WTC11 (cell line): Measurements from ENCODE around the gene CCDC85A. TPM values are rescaled to one million over a fixed set of nuclear protein-coding genes. Genes with fewer than 3 reads are reported as not detected.

ENCODE experiments used
- ATAC-seq: fragments of 200-7000 bp; cut with Tn5 transposase; 2 replicates; pipeline ENCODE4 v1.10.0; 2021; ENCODE audit warnings: mild to moderate bottlenecking, moderate library complexity
- CTCF ChIA-PET: fragments of 300-600 bp; sonication (Branson Sonifier 250); formaldehyde crosslinking; loops from one replicate; lab custom pipeline; 2021; ENCODE audit warnings: antibody characterized with exemption; lab: Charles Lee
- POLR2A ChIA-PET: fragments of 350-600 bp; sonication (Branson Sonifier 250); formaldehyde crosslinking; loops from one replicate; lab custom pipeline; 2021; ENCODE audit warnings: antibody characterized with exemption; lab: Charles Lee
- DNase-seq: peaks from one replicate; pipeline ENCODE4 v3.0.0; 2021; ENCODE audit warnings: low spot score
- H3K27ac Mint-ChIP-seq: 2 replicates; pipeline ENCODE4 v1.8.0; 2021; ENCODE audit warnings: mixed read lengths
- H3K27me3 Mint-ChIP-seq: 2 replicates; pipeline ENCODE4 v1.8.0; 2021; ENCODE audit warnings: low read depth, mild to moderate bottlenecking, moderate library complexity, mixed read lengths
- H3K36me3 Mint-ChIP-seq: 2 replicates; pipeline ENCODE4 v1.8.0; 2021; ENCODE audit warnings: mixed read lengths
- H3K4me1 Mint-ChIP-seq: 2 replicates; pipeline ENCODE4 v1.8.0; 2022; ENCODE audit warnings: mixed read lengths
- H3K4me3 Mint-ChIP-seq: 2 replicates; pipeline ENCODE4 v1.8.0; 2021; ENCODE audit warnings: mild to moderate bottlenecking, moderate library complexity, mixed read lengths
- H3K9me3 Mint-ChIP-seq: 2 replicates; pipeline ENCODE4 v1.8.0; 2021; ENCODE audit warnings: mixed read lengths
- ATF3 ChIP-seq: sonication (generic); formaldehyde crosslinking; conservative IDR thresholded peaks from 2 replicates; pipeline ENCODE4 v1.8.1; 2022; ENCODE audit warnings: mild to moderate bottlenecking, missing genetic modification reagents
- CTCF ChIP-seq: fragments of 200-600 bp; IDR thresholded peaks from 2 replicates; pipeline ENCODE4 v1.8.0; 2022; ENCODE audit warnings: antibody characterized with exemption
- E2F4 ChIP-seq: sonication (generic); formaldehyde crosslinking; IDR thresholded peaks from 2 replicates; pipeline ENCODE4 v1.8.1; 2022; ENCODE audit warnings: low read depth, mild to moderate bottlenecking, moderate library complexity, missing genetic modification reagents, borderline replicate concordance
- FOXJ3 ChIP-seq: sonication (generic); formaldehyde crosslinking; IDR thresholded peaks from 2 replicates; pipeline ENCODE4 v1.9.0; 2021; ENCODE audit warnings: missing genetic modification reagents, mild to moderate bottlenecking, borderline replicate concordance
- FOXK1 ChIP-seq: sonication (generic); formaldehyde crosslinking; IDR thresholded peaks from 2 replicates; pipeline ENCODE4 v1.8.0; 2022; ENCODE audit warnings: mild to moderate bottlenecking, moderate library complexity, missing genetic modification reagents
- GRHL2 ChIP-seq: fragments of 250-450 bp; sonication (Bioruptor Pico); IDR thresholded peaks from 2 replicates; pipeline ENCODE4 v1.8.0; 2022; ENCODE audit warnings: mild to moderate bottlenecking, moderate library complexity; ENCODE audit not compliant: insufficient replicate concordance, severe bottlenecking
- MLX ChIP-seq: sonication (generic); formaldehyde crosslinking; IDR thresholded peaks from 2 replicates; pipeline ENCODE4 v1.8.1; 2023; ENCODE audit warnings: mild to moderate bottlenecking, missing genetic modification reagents, moderate library complexity
- MYBL2 ChIP-seq: sonication (generic); formaldehyde crosslinking; IDR thresholded peaks from 2 replicates; pipeline ENCODE4 v1.8.1; 2023; ENCODE audit warnings: mild to moderate bottlenecking, moderate library complexity, missing genetic modification reagents
- NFATC4 ChIP-seq: fragments of 250-450 bp; sonication (Bioruptor Pico); IDR thresholded peaks from 2 replicates; pipeline ENCODE4 v1.9.0; 2021; ENCODE audit warnings: mild to moderate bottlenecking
- NR1H2 ChIP-seq: sonication (generic); formaldehyde crosslinking; IDR thresholded peaks from 2 replicates; pipeline ENCODE4 v1.9.0; 2021; ENCODE audit warnings: mild to moderate bottlenecking, moderate library complexity, missing genetic modification reagents
- NR2C2 ChIP-seq: sonication (generic); formaldehyde crosslinking; IDR thresholded peaks from 2 replicates; pipeline ENCODE4 v1.8.0; 2022; ENCODE audit warnings: mild to moderate bottlenecking, missing genetic modification reagents
- STAT6 ChIP-seq: sonication (generic); formaldehyde crosslinking; conservative IDR thresholded peaks from 2 replicates; pipeline ENCODE4 v1.8.1; 2023; ENCODE audit warnings: mild to moderate bottlenecking, low read depth, missing genetic modification reagents, moderate library complexity
- TCF7 ChIP-seq: sonication (generic); formaldehyde crosslinking; IDR thresholded peaks from 2 replicates; pipeline ENCODE4 v1.8.0; 2022; ENCODE audit warnings: mild to moderate bottlenecking, low read depth, missing genetic modification reagents, moderate library complexity
- TP53 ChIP-seq: sonication (generic); formaldehyde crosslinking; IDR thresholded peaks from 2 replicates; pipeline ENCODE4 v1.8.1; 2023; ENCODE audit warnings: mild to moderate bottlenecking, missing genetic modification reagents
- USF2 ChIP-seq: sonication (generic); formaldehyde crosslinking; IDR thresholded peaks from 2 replicates; pipeline ENCODE4 v1.8.1; 2023; ENCODE audit warnings: mild to moderate bottlenecking, missing genetic modification reagents, moderate library complexity
- ZBTB21 ChIP-seq: sonication (generic); formaldehyde crosslinking; IDR thresholded peaks from 2 replicates; pipeline ENCODE4 v1.8.1; 2023; ENCODE audit warnings: mild to moderate bottlenecking, missing genetic modification reagents, borderline replicate concordance
- ZMAT4 ChIP-seq: fragments of 250-450 bp; sonication (Bioruptor Pico); IDR thresholded peaks from 2 replicates; pipeline ENCODE4 v1.9.0; 2021; ENCODE audit warnings: mild to moderate bottlenecking
- ZNF138 ChIP-seq: sonication (generic); formaldehyde crosslinking; conservative IDR thresholded peaks from 2 replicates; pipeline ENCODE4 v1.8.1; 2022; ENCODE audit warnings: mild to moderate bottlenecking, moderate library complexity, missing genetic modification reagents
- ZNF512 ChIP-seq: sonication (generic); formaldehyde crosslinking; IDR thresholded peaks from 2 replicates; pipeline ENCODE4 v1.8.1; 2022; ENCODE audit warnings: missing genetic modification reagents, borderline replicate concordance
- ZNF671 ChIP-seq: fragments of 250-450 bp; sonication (Bioruptor Pico); IDR thresholded peaks from 2 replicates; pipeline ENCODE4 v1.8.0; 2021; ENCODE audit warnings: mild to moderate bottlenecking
- ZSCAN18 ChIP-seq: fragments of 250-450 bp; sonication (Bioruptor Pico); IDR thresholded peaks from 2 replicates; pipeline ENCODE4 v2.1.2; 2022; ENCODE audit warnings: mild to moderate bottlenecking, moderate library complexity
- total RNA-seq: library from RNA; stranded (reverse); gene quantifications from 3 replicates; pipeline ENCODE4 v1.2.3, GENCODE V29; 2021

Gene CCDC85A
- total RNA-seq, 1 experiment from 2014 or later: 0.22 TPM

- TF ChIP-seq NR1H2 (CRISPR knock-in tag): no peak
- TF ChIP-seq CTCF: no peak
- no peak for TF ChIP-seq ZSCAN18 (CRISPR knock-in tag)
- no peak for TF ChIP-seq ZBTB21 (CRISPR knock-in tag)
- no peak for TF ChIP-seq ZNF138
- TF ChIP-seq ZNF512 (CRISPR knock-in tag): no peak
- TF ChIP-seq NR2C2: no peak
- TF ChIP-seq, all 79 proteins: peak for 0
Observed at GRCh38 chr2:56379066-56379465, 195.3 kb downstream of the CCDC85A start (continued).

GRCh38 chr2:56380861-56381260 lies 197.1 kb downstream of the CCDC85A start:
- no peak for ATAC-seq
- no peak for DNase-seq
- H3K27me3 Mint-ChIP-seq: no peaks in the 10 kb centered on the region
- no peaks in the 10 kb centered on the region for H3K9me3 Mint-ChIP-seq
- no peak overlapping the region for H3K4me3 Mint-ChIP-seq
- no peaks in the 10 kb centered on the region for H3K36me3 Mint-ChIP-seq
- POLR2A ChIA-PET: no interaction called here
- no peak overlapping the region for H3K27ac Mint-ChIP-seq
- CTCF ChIA-PET: no interaction called here
- TF ChIP-seq FOXJ3: no peak
- no peak for TF ChIP-seq NFATC4 (CRISPR knock-in tag)
- TF ChIP-seq MLX (CRISPR knock-in tag): no peak
- no peak for TF ChIP-seq ZNF671 (CRISPR knock-in tag)
- no peak for TF ChIP-seq GRHL2 (CRISPR knock-in tag)
- no peak for TF ChIP-seq ZNF512 (CRISPR knock-in tag)
- TF ChIP-seq USF2: no peak
- no peak for TF ChIP-seq ZBTB21 (CRISPR knock-in tag)
- no peak for TF ChIP-seq FOXK1 (CRISPR knock-in tag)
- TF ChIP-seq TP53 (CRISPR knock-in tag): no peak
- no peak for TF ChIP-seq TCF7
- TF ChIP-seq STAT6 (CRISPR knock-in tag): no peak
- no peak for TF ChIP-seq ATF3 (CRISPR knock-in tag)
- no peak for TF ChIP-seq E2F4 (CRISPR knock-in tag)
- no peak for TF ChIP-seq MYBL2 (CRISPR knock-in tag)
- TF ChIP-seq ZMAT4 (CRISPR knock-in tag): no peak
- H3K4me1 Mint-ChIP-seq: peaks cover 29% of the 10 kb centered on the region
